Daoy (cell line): ENCODE measurements around the gene HOXA5. TPM values are rescaled to one million over a fixed set of nuclear protein-coding genes. Genes with fewer than 3 reads are reported as not detected.
A peak's percentile ranks its signal among the peaks of the same experiment; 100 is the strongest.

Source experiments
- DNase-seq: peaks from one replicate; pipeline ENCODE4 v3.0.0-alpha.2; 2015; ENCODE audit warnings: low read depth
- total RNA-seq: library from RNA; depleted of rRNA; stranded (reverse); fragments of >200 nt; shearing (Covaris generic); gene quantifications from 2 replicates; pipeline ENCODE4 v1.2.3, GENCODE V29; 2014

Gene HOXA5
- total RNA-seq, 1 experiment from 2014 or later, result 41.1 TPM

GRCh38 chr7:27160145-27160545 lies 16.7 kb upstream of the HOXA5 start:
- DNase-seq, result no peak

DNA sequence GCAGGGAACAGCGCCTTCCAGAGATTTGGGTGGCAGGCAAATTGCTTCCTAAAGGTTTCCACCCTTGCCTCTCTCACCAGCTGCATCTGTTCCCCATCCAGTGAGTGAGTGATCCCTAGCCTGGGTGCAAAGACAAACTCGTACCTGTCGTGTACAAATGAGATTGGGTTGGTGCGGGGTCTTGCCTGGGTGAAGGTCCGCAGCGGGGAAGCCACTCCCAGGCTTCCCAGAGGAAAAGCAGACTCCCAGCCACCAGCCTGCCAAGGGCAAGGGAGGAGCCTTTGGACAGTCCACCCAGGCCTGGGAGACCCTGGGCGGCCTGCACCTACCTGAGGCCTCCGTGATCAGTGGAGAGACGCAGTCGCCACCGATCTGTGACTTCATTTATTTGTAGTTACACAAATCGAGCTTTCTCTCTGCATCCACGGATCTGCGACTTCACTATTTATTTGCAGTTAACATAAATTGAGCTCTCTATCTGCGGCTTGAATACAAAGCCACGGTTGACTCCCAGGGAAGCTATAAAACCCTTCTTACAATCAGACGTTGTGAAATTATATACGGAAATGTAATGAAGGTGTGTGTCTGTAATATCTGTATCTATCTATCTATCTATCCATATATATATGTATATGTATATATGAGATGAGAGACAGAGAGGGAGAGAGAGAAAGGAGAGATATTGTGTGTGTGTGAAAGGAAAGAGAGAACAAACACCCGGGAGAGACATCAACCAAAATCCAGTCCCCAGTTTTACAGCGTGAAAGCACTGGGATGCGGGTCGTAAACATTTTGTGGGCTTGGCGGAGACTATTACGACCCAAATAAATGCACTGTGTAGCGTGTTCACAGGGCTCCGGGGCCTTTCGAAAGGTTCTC lies 16.0 kb upstream of the HOXA5 start:
- no peak for DNase-seq

GRCh38 chr7:27158436-27159265 lies 15.2 kb upstream of the HOXA5 start:
- DNase-seq, result no peak

DNA sequence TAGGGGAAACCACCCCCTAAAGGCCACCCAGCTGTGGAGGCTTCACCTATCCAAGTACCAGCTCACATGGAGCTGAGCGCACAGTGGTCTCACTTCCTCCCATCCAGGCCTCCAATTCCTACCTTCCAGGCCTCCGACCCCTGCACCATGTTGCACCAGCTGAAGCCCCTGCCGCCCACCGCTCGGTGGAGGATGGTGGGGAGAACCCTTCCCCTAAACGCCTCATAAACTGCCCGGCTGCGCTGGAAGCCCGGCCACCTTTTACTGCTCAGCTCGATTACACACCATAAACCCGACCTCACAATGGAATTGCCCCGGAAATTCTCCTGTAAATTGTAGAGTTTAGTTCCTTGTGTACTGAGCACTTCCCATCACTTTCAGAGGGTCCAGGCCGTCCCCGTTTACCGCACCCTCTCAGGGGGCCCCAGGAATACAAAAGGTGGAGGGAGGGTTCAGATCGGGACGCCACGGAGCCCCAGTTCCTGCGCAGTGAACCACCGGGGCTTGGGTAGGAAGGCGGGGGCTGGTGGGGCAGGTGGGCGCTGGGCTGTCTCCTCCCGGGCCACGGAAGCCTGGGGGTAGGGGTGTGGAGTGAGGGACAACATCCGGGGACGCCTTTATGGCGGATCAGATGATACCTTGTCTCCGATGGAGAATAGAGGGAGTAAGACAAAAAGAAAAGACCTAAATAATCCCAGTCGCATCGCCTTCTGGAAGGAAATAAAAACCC lies 14.4 kb upstream of the HOXA5 start:
- DNase-seq, result no peak

DNA sequence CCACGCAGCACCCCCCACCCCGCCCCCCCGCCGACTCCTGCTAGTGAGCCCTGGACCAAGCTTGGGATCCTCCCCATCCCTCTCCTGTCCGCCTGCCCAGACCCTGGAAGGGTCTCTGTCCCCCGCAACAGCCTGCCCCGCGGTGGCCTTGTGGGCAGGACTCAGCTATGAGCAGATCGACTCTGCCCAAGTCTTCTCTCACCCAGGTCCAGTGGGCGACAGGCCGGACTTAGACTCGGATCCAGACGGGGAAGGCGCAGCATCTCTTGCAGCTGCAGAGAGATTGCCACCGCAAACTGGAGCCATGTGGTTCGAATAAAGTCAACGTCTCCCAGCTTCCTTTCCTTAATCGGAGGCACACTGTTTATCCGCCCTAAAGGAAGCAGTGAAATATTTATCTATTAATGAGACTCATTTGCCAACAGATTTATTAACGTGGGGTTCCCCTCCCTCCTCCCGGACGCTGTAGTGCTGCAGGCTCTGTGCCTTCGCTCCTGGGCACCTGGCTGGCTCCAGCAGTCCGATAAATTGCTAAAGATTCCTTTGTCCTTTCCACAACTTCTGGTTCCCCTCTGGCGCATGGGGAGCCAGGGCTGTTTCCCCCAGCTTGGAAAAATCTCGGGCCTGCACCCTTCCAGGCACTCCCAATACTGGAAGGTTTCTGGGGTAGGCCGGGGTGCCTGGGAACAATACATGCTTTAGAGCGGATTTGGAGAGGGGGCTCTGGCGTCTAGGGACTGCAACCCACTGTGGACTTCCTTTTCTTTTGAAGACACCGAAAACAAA lies 13.6 kb upstream of the HOXA5 start:
- no peak for DNase-seq

DNA sequence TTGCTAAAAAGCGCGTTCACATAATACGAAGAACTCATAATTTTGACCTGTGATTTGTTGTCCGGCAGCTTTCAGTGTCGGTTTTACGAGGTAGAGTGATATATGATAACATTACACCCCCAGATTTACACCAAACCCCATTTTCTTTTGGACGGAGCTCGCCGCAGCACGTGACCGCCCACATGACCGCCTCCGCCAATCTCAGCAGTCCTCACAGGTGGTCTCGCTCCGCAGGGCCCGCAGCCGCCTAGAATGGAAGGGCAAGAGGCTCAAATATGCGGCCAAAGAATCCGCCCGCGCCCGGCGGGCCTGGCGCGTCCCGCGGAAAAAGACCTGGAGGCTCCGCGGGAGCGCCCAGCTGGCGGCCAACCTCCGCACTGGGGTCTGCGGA lies 13.0 kb upstream of the HOXA5 start, which contains the start of gene HOXA7:
HOXA7 (minus strand) TSS at position 168 of the 391 bp plus-strand sequence; CDS start at position 38, 130 bp downstream.
- DNase-seq, result peak; percentile 95

- peak; percentile 78 for DNase-seq
Observed at GRCh38 chr7:27155816-27156507, 12.5 kb upstream of the HOXA5 start.

DNA sequence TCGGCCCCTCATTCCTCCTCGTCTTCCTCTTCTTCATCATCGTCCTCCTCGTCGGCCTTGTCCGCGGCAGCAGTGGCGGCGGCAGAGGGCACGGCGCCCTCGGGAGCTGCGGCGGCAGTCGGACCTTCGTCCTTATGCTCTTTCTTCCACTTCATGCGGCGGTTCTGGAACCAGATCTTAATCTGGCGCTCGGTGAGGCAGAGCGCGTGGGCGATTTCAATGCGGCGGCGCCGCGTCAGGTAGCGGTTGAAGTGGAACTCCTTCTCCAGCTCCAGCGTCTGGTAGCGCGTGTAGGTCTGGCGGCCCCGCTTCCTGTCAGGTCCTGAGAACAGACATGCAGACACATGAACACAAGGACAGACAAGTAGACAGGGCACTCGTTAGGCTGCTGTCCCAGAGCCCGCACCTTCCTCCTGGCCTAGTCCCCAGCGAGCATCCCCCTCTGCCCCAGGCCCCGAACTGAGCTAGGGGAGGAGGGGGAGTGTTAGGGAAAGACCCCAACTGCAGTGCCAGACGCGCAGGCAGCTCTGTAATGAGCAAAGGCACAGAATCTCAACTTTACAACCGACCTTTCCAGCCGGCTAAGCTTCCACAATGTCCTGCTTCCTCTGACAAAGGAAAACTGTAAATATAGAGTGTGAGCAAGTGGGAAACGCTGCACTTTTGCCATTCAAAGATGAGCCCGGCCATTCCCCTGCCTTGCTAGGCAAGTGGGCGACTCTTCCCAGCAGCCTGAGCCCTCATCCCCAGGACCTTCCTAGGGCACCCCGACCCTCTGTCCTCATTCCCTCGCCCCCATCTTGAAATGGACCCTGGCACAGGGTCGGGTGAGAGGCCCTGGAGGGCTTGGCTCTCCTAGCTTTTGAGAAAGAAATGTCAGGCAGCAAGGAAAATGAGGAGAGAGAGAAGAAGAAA lies 11.7 kb upstream of the HOXA5 start:
- peak; percentile 83 for DNase-seq

DNA sequence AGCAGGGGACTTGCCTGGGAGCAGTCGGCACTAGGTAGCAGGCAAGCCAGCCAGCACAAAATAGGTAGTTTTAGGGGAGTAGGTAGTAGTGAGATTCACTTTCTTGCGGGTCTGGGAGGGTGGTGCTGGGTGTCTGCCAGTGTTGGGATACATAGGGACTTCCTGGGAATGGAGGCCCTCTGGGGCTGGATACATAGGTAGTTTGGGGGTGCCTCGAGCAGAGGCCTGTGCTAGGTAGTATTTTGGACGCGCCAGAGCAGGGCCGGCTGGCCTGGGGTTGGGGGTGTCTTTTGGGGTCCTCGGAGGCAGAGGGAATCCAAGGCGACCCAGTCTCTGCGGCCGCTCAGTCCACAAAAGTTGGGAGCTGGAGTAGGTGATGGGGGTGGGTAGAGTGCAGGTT lies 10.9 kb upstream of the HOXA5 start:
- no peak for DNase-seq

- no peak for DNase-seq
Observed at GRCh38 chr7:27153526-27153925, 10.0 kb upstream of the HOXA5 start.

- DNase-seq, result no peak
Observed at GRCh38 chr7:27152816-27153442, 9.4 kb upstream of the HOXA5 start.

DNA sequence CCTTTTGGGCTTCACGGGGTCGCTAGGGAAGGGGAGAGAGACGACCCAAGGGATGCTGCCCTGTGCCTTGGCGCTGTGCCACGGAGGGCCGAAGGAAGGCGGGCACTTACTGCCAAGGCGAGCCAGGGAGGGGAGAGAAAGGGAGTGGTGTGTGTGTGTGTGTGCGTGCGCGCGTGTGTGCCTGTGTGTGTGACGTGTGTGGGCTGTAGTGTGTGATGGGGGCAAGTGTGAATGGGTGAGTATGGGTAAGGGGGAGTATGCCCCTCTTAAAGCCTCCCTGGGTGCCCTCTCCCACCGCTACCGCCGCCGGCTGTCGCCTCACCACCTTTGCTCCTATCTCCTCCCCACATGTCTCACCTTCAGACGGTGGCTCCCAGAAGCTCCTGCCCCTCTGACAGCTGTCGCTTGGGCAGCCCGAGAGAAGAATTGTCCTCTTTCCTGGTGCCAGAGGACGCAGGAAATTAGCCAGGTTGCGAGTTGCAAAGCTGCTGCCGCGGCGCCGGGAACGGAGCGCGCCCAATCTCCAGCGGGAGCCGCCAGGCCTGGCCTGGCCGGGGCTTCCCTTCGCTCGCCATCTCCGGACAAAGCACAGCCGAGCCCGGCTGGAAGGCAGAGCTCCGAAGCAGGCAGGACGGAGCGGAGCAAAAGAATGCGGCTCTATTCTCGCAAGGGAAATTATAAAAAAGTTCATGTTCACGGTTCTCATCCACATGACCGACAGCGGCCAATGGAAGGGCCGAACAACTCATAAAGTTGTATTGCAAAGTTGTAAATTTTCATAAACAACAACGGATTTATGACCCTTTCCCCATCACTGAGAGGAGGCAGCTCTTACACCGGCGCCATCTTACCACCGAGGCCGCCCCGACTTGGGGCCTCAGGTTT lies 8.7 kb upstream of the HOXA5 start, which contains the start of gene HOXA3:
HOXA3 (minus strand) TSS at position 653 of the 885 bp plus-strand sequence. CDS start 41,943 bp downstream, outside the sequence.
- DNase-seq, result no peak

- no peak for DNase-seq
Observed at GRCh38 chr7:27151341-27151930, 8.0 kb upstream of the HOXA5 start.

GRCh38 chr7:27150568-27151340 lies 7.3 kb upstream of the HOXA5 start:
- DNase-seq, result peak; percentile 96

DNA sequence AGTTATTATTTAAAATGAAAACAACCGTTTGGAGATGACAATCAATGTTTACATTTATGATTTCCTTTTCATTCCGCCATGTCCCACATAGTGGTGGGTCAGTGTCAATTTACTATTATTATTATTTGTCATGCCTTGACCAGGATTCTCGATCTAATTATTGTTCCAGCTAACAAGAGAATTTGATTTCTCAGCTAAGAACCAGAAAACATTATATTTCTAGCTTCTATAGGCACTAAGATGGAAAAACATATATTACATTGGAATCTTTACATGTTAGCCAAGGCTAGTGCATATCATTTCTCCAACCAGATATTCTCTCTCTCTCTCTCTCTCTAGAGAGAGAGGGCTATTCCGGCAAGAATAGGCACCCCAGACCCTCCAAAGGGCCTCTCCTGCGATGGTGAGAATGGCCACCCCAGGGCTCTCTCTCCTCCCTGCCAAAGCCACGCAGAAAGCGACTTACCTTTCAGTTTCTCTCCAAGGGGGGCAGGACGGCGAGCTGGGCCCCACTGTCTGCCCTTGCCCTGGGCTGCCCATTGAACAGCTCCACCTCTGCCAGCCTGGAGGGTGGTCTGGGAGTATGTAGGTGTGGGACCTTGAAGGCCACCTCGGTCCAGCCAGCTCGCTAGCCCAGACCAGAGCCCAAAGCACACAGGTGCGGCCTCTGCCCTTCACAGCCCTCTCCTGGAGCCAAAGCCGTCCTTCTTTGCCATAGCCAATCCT lies 6.5 kb upstream of the HOXA5 start:
- peak; percentile 57 for DNase-seq
